Lower leg skin (tissue), 3 donors: ENCODE data around the gene ZIC1.

Experiments used
- CTCF ChIP-seq, 3 donors: fragments of 450-650 bp; IDR thresholded peaks; one replicate each; pipeline ENCODE4 v1.5.1; 2016; ENCODE audit warnings: antibody characterized with exemption in 3 of 3, mild to moderate bottlenecking in 3 of 3, moderate library complexity in 2 of 3
- POLR2A ChIP-seq, 2 donors: fragments of 450-650 bp; IDR thresholded peaks; one replicate each; pipeline ENCODE4 v1.6.1; 2016 to 2017; ENCODE audit warnings: antibody characterized with exemption in 2 of 2, mild to moderate bottlenecking in 1 of 2, moderate library complexity in 1 of 2

- TF ChIP-seq POLR2A (IDR thresholded peaks at IDR 0.05): no peak
- TF ChIP-seq CTCF (IDR thresholded peaks at IDR 0.05): no peak
Observed at GRCh38 chr3:147426931-147427330, 17.8 kb downstream of the ZIC1 start.
